Measurements from ENCODE around the gene SLC2A11. TPM values are rescaled to one million over a fixed set of nuclear protein-coding genes. Genes with fewer than 3 reads are reported as not detected.

SLC2A11 gene
- total and polyA plus RNA-seq, 10 of the 15 experiments (the other 5 are each of a cell fraction or from before 2014, with no cell fraction given), result 0.98 to 18.3 (median 8.6) TPM

GRCh38 chr22:23857606-23858483 lies at the start of gene SLC2A11 (continued):
- TF ChIP-seq CHD1 (IDR thresholded peaks at IDR 0.05; ENCODE audit: low read depth, low read length) (no peak), E4F1 (IDR thresholded peaks at IDR 0.05; ENCODE audit: borderline replicate concordance, partially characterized antibody) (no peak), WRNIP1 (IDR thresholded peaks at IDR 0.05; ENCODE audit: borderline replicate concordance, low read depth, low read length) (no peak), PAX5 (IDR thresholded peaks at IDR 0.05; ENCODE audit: borderline replicate concordance, low read depth, low read length) (peak; percentile 93), NFYB (IDR thresholded peaks at IDR 0.05; ENCODE audit: insufficient read depth, low read depth, low read length) (peak; percentile 23; the same call in 1 of the 2 replicates), YBX1 (IDR thresholded peaks at IDR 0.05) (no peak), RFX5 (IDR thresholded peaks at IDR 0.05; ENCODE audit: low read depth, low read length) (no peak), ZNF217 (IDR thresholded peaks at IDR 0.05) (no peak), EZH2 (IDR thresholded peaks at IDR 0.05; ENCODE audit: borderline replicate concordance, control insufficient read depth, low read depth, low read length) (no peak), CTCF (IDR thresholded peaks at IDR 0.05 in 2 of 3, conservative IDR thresholded peaks at IDR 0.05 in 1 of 3; ENCODE audit: control insufficient read depth in 2 of 3, extremely low read depth in 1 of 3, insufficient read depth in 1 of 3, low read depth in 3 of 3, low read length in 3 of 3) (peak; percentile 17 to 39 (median 26); a peak in 2 of 6 replicates), CREM (IDR thresholded peaks at IDR 0.05; ENCODE audit: low read depth) (peak; percentile 31; the same call in 1 of the 2 replicates), NRF1 (conservative IDR thresholded peaks at IDR 0.05; ENCODE audit: low read depth, low read length) (peak; percentile 100), PRDM15 (CRISPR knock-in tag; IDR thresholded peaks at IDR 0.05) (no peak), USF1 (IDR thresholded peaks at IDR 0.05; ENCODE audit: borderline replicate concordance, extremely low read length, insufficient read depth, low read depth, low read length) (no peak), SP1 (IDR thresholded peaks at IDR 0.05; ENCODE audit: low read depth, low read length) (peak; percentile 36)

Measured in GM12878 (cell line).